Measurements from ENCODE around the gene HOXB4. TPM values are rescaled to one million over a fixed set of nuclear protein-coding genes. Genes with fewer than 3 reads are reported as not detected.

The HOXB4 gene
- total and polyA plus RNA-seq, 4 donors = 1.4 to 6.7 (median 2.6) TPM

DNA sequence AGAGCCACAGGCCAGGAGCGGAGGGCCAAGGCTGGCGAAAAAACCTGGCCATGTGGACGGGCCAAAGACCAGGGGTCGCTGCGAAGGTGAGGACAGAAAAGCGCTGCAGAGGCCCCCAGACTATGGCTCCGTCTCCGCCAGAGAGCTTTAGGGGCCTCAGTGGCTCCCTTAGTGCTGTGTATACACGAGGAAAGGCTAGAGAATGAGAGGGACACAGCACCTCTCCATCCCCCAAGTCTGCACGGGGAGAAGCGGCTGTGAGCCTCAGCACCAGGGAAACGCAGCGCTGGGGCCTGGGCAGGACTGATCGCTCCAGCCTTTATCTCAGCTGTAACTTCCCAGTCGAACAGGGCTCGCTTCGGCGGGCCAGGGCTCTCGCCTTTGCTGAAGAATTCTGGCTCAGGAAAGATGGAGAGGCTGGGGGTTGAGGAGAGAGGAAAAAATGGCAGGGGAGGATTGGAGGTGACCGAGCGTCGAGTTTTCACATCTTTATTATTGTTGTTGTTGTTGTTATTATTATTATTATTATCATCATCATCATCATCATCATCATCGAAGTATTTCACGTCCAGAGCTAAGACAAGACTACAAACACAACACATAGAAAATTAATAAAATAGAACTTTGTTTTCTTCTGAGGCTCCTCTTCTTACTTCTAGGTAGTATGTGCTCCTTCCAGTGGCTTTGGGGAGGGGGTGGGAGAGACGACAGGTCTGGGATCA is 17.3 kb upstream of the HOXB4 start:
- ATAC-seq (ENCODE audit: insufficient read depth, low FRiP score) (no peak), DNase-seq (peak in 2 of 3 donors; percentile 46 to 59)
- H3K9me3 ChIP-seq (ENCODE audit: control insufficient read depth in 4 of 4, insufficient read depth in 3 of 4, low read length in 3 of 4) = no peaks in the 10 kb centered on the region
- no peak overlapping the region for H3K4me3 ChIP-seq
- peaks cover 4 to 78% (median 11%) of the 10 kb centered on the region in 3 donors for H3K27me3 ChIP-seq (ENCODE audit: control insufficient read depth in 3 of 3, insufficient read depth in 3 of 3, low read length in 2 of 3)
- peaks cover 0 to 17% (median 3%) of the 10 kb centered on the region in 4 donors for H3K36me3 ChIP-seq (ENCODE audit: control insufficient read depth in 4 of 4, insufficient read depth in 4 of 4, low read length in 4 of 4)
- TF ChIP-seq CTCF (IDR thresholded peaks at IDR 0.05; ENCODE audit: control extremely low read depth, extremely low read depth) = no peak
- peaks cover 0 to 52% (median 6%) of the 10 kb centered on the region in 5 donors for H3K4me1 ChIP-seq (ENCODE audit: control insufficient read depth in 5 of 5, insufficient read depth in 5 of 5, low read length in 5 of 5)
- H3K27ac ChIP-seq (ENCODE audit: low read depth in 1 of 2, low read length in 1 of 2) = peak overlapping the region in 1 of 2 donors; percentile 12
- H3K9ac ChIP-seq (ENCODE audit: insufficient read depth in 1 of 2, low read length in 2 of 2) = peak overlapping the region in 1 of 2 donors; percentile 54
- 57 to 79% methylated on average over 25 of the region's 25 CpGs for WGBS, 2 donors

- DNase-seq = peak; percentile 71 to 82 (median 82)
- no peak for TF ChIP-seq CTCF (IDR thresholded peaks at IDR 0.05; ENCODE audit: control extremely low read depth, extremely low read depth)
- no peak overlapping the region for H3K4me3 ChIP-seq
- H3K36me3 ChIP-seq (ENCODE audit: control insufficient read depth in 4 of 4, insufficient read depth in 4 of 4, low read length in 4 of 4) = peaks cover 0 to 19% (median 3%) of the 10 kb centered on the region in 4 donors
- WGBS, 2 donors = 42 to 64% methylated on average over 25 of the region's 25 CpGs
- H3K27ac ChIP-seq (ENCODE audit: low read depth in 1 of 2, low read length in 1 of 2) = peak overlapping the region in 1 of 2 donors; percentile 55
- H3K27me3 ChIP-seq (ENCODE audit: control insufficient read depth in 3 of 3, insufficient read depth in 3 of 3, low read length in 2 of 3) = peaks cover 7 to 70% (median 11%) of the 10 kb centered on the region in 3 donors
- H3K4me1 ChIP-seq (ENCODE audit: control insufficient read depth in 5 of 5, insufficient read depth in 5 of 5, low read length in 5 of 5) = peaks cover 0 to 58% (median 6%) of the 10 kb centered on the region in 5 donors
- H3K9me3 ChIP-seq (ENCODE audit: control insufficient read depth in 4 of 4, insufficient read depth in 3 of 4, low read length in 3 of 4) = no peaks in the 10 kb centered on the region
- ATAC-seq (ENCODE audit: insufficient read depth, low FRiP score) = no peak
- H3K9ac ChIP-seq (ENCODE audit: insufficient read depth in 1 of 2, low read length in 2 of 2) = peak overlapping the region; percentile 46 to 88
Observed at GRCh38 chr17:48594538-48595277, 16.6 kb upstream of the HOXB4 start.

DNA sequence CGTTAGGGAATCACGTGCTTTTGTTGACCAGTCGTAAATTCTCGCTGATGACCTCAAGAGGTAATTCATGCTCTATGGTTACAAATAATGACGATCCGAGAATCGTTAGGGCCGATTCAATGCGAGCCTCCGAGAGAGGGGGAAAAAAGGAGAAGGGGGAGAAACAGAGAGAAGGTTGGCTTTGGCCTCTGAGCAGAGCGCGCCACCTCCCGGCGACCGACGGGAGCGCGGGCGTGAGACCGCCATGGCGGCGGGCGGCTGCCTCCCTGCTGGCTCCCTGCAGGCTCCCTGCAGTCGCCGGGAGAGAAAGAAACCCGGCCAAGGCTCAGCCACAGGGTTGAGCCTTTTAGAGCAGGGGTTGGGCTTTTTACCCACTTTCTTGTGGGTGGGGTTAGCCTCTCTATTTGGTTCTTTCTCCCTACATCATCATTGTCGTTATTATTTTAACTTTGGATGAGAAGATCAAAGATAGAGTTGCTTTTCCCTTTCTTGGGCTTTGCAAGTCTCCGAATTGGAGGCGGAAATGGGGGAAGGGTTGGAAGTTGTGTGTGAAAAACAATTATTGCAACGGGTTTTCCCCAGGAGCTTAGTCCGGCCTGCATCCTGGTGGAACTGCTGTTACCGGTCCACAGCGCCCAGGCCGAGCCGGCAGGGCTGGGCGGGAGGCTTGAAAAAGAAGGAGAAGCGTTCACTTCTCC is 15.8 kb upstream of the HOXB4 start:
- 9 to 16% methylated on average over 36 to 37 of the region's 37 CpGs for WGBS, 2 donors
- Histone ChIP-seq H3K4me3 (no peak overlapping the region), H3K27ac (ENCODE audit: low read depth in 1 of 2, low read length in 1 of 2) (peak overlapping the region in 1 of 2 donors; percentile 55), H3K9ac (ENCODE audit: insufficient read depth in 1 of 2, low read length in 2 of 2) (peak overlapping the region; percentile 46 to 99), H3K36me3 (ENCODE audit: control insufficient read depth in 4 of 4, insufficient read depth in 4 of 4, low read length in 4 of 4) (peaks cover 0 to 19% (median 3%) of the 10 kb centered on the region in 4 donors), H3K27me3 (ENCODE audit: control insufficient read depth in 3 of 3, insufficient read depth in 3 of 3, low read length in 2 of 3) (peaks cover 7 to 68% (median 11%) of the 10 kb centered on the region in 3 donors), H3K9me3 (ENCODE audit: control insufficient read depth in 4 of 4, insufficient read depth in 3 of 4, low read length in 3 of 4) (no peaks in the 10 kb centered on the region), H3K4me1 (ENCODE audit: control insufficient read depth in 5 of 5, insufficient read depth in 5 of 5, low read length in 5 of 5) (peaks cover 0 to 58% (median 6%) of the 10 kb centered on the region in 5 donors)
- ATAC-seq (ENCODE audit: insufficient read depth, low FRiP score) = peak; percentile 66
- peak; percentile 89 for TF ChIP-seq CTCF (IDR thresholded peaks at IDR 0.05; ENCODE audit: control extremely low read depth, extremely low read depth)
- DNase-seq = peak; percentile 97 to 100 (median 99)
